ENCODE results near the gene TEX12.

DNA sequence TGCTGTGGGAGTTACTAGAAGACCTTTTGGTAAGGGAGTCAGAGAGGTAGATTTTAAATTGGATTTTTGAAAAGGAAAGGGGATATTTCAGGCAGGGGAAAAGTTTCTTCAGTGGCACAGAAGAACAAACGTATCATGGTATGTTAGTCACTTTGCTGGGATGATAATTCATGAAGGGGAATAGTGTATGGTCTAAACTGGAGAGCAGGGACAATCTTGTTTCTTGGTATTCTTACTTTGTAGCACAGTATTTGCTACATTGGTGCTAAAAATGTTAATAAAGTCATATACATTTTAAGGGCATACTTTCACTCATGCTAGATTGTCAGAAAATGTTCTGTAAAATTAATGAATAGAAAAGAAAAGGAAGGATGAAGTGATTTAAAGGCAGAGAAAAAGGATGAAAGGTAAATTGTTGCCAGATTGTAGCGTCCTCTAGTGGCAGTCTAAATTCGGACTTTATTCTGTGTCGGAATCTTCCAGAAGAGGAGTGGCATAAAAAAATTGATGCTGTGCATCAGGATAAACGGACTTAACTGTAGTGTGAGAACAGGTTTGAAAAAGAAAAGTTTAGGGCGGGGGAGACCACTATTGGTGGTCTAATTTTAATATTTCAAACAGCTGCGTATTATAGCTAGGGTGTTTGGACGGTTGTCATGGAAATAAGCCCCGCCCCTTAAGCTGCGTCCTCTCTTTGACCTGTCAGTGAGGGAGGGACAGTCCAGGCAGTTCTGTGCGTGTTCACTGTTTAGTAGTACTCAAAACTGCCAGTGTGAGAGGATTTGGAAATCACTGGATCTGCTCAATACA lies 7.8 kb downstream of the TEX12 start, which contains the start of gene BCO2:
- TF ChIP-seq, protein P1, sequence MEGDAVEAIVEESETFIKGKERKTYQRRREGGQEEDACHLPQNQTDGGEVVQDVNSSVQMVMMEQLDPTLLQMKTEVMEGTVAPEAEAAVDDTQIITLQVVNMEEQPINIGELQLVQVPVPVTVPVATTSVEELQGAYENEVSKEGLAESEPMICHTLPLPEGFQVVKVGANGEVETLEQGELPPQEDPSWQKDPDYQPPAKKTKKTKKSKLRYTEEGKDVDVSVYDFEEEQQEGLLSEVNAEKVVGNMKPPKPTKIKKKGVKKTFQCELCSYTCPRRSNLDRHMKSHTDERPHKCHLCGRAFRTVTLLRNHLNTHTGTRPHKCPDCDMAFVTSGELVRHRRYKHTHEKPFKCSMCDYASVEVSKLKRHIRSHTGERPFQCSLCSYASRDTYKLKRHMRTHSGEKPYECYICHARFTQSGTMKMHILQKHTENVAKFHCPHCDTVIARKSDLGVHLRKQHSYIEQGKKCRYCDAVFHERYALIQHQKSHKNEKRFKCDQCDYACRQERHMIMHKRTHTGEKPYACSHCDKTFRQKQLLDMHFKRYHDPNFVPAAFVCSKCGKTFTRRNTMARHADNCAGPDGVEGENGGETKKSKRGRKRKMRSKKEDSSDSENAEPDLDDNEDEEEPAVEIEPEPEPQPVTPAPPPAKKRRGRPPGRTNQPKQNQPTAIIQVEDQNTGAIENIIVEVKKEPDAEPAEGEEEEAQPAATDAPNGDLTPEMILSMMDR (IDR thresholded peaks at IDR 0.05; ENCODE audit: insufficient read depth, low read depth, low read length) = peak; percentile 94
- TF ChIP-seq EZH2 (IDR thresholded peaks at IDR 0.05; ENCODE audit: insufficient read depth, low read length) = no peak
